Thyroid gland (tissue), 4 donors: ENCODE measurements around the gene ABCG1. TPM values are rescaled to one million over a fixed set of nuclear protein-coding genes. Genes with fewer than 3 reads are reported as not detected.

Experiments used
- DNase-seq, 2 donors: peaks; one replicate each; pipeline ENCODE4 v3.0.0-alpha.2; 2019
- H3K27ac ChIP-seq, 3 donors: fragments of 200-600 bp; sonication (generic); 1 replicate in 2 of 3; 2 replicates in 1 of 3; pipeline ENCODE4 v1.5.1; 2016 to 2019; ENCODE audit warnings: mild to moderate bottlenecking in 1 of 3, moderate library complexity in 1 of 3
- H3K27me3 ChIP-seq: fragments of 200-600 bp; sonication (generic); one replicate; pipeline ENCODE4 v1.5.1; 2019
- H3K36me3 ChIP-seq, 2 donors: fragments of 200-600 bp; sonication (generic); one replicate each; pipeline ENCODE4 v1.5.1; 2016 to 2019
- H3K4me1 ChIP-seq, 2 donors: fragments of 200-600 bp; sonication (generic); one replicate each; pipeline ENCODE4 v1.5.1; 2017 to 2019
- H3K4me3 ChIP-seq, 3 donors: fragments of 200-600 bp; sonication (generic); replicated peaks in 1 of 3; 1 replicate in 2 of 3; 2 replicates in 1 of 3; pipeline ENCODE4 v1.5.1; 2016; ENCODE audit warnings: mild to moderate bottlenecking in 1 of 3
- H3K9me3 ChIP-seq: fragments of 200-600 bp; sonication (generic); one replicate; pipeline ENCODE4 v1.5.1; 2017
- CTCF ChIP-seq, 6 experiments: fragments of 200-600 bp in 3 of 6; fragments of 450-650 bp in 3 of 6; sonication (generic) in 3 of 6; IDR thresholded peaks; one replicate each; pipeline ENCODE4 v1.5.1; 2016 to 2019; ENCODE audit warnings: antibody characterized with exemption in 6 of 6, mild to moderate bottlenecking in 2 of 6, inconsistent platforms in 1 of 6, moderate library complexity in 1 of 6
- POLR2A ChIP-seq, 2 donors: fragments of 450-650 bp; IDR thresholded peaks; one replicate each; pipeline ENCODE4 v1.6.1; 2017; ENCODE audit warnings: antibody characterized with exemption in 2 of 2, mild to moderate bottlenecking in 2 of 2, moderate library complexity in 1 of 2
- WGBS, 2 donors: methylation state at CpG; one replicate each; pipeline ENCODE4 v1.1.5; 2017; 5-methylcytosine and 5-hydroxymethylcytosine counted together
- intact Hi-C: fragments of 100-400 bp; cut with DNase I; formaldehyde crosslinking; loops from one replicate; pipeline ENCODE4 v1.15.1; 2023
- total RNA-seq, 4 donors: library from RNA; depleted of rRNA; stranded (reverse); fragments of >200 nt; gene quantifications; one replicate each; pipeline ENCODE4 v1.2.3, GENCODE V29; 2016

Gene ABCG1
- total RNA-seq, 4 donors from 2014 or later: 13.8 to 34.1 (median 18.9) TPM

- H3K27me3 ChIP-seq: no peaks in the 10 kb centered on the region
- 86 to 91% methylated on average over 14 of the region's 14 CpGs for WGBS, 2 donors
- H3K27ac ChIP-seq: no peak overlapping the region
- no peak for DNase-seq
- H3K4me3 ChIP-seq: no peak overlapping the region
- no peaks in the 10 kb centered on the region for H3K36me3 ChIP-seq
- no peaks in the 10 kb centered on the region for H3K9me3 ChIP-seq
- H3K4me1 ChIP-seq: peaks cover 0 to 18% of the 10 kb centered on the region in 2 donors
- TF ChIP-seq CTCF (IDR thresholded peaks at IDR 0.05): no peak
- no peak for TF ChIP-seq POLR2A (IDR thresholded peaks at IDR 0.05)
- intact Hi-C loops: no loop called here
These were observed 17.9 kb upstream of the ABCG1 start for GRCh38 chr21:42200906-42201614.

- Histone ChIP-seq H3K9me3 (no peaks in the 10 kb centered on the region), H3K4me3 (no peak overlapping the region), H3K36me3 (no peaks in the 10 kb centered on the region), H3K27ac (no peak overlapping the region), H3K4me1 (peaks cover 0 to 18% of the 10 kb centered on the region in 2 donors), H3K27me3 (no peaks in the 10 kb centered on the region)
- TF ChIP-seq CTCF (IDR thresholded peaks at IDR 0.05) (no peak), POLR2A (IDR thresholded peaks at IDR 0.05) (no peak)
- 83 to 86% methylated on average over 10 to 11 of the region's 11 CpGs for WGBS, 2 donors
- intact Hi-C loops: no loop called here
- DNase-seq: no peak
These were observed 17.3 kb upstream of the ABCG1 start for GRCh38 chr21:42201615-42202161.

GRCh38 chr21:42202321-42202720, 16.6 kb upstream of the ABCG1 start:
- intact Hi-C loops: no loop called here
- Histone ChIP-seq H3K27ac (no peak overlapping the region), H3K4me1 (peaks cover 0 to 18% of the 10 kb centered on the region in 2 donors), H3K4me3 (no peak overlapping the region), H3K9me3 (no peaks in the 10 kb centered on the region), H3K27me3 (no peaks in the 10 kb centered on the region), H3K36me3 (no peaks in the 10 kb centered on the region)
- 70 to 71% methylated on average over 10 of the region's 10 CpGs for WGBS, 2 donors
- no peak for DNase-seq
- TF ChIP-seq CTCF (IDR thresholded peaks at IDR 0.05) (no peak), POLR2A (IDR thresholded peaks at IDR 0.05) (no peak)

GRCh38 chr21:42203321-42203720, 15.6 kb upstream of the ABCG1 start:
- no peaks in the 10 kb centered on the region for H3K27me3 ChIP-seq
- no peak overlapping the region for H3K4me3 ChIP-seq
- 89 to 91% methylated on average over 5 of the region's 5 CpGs for WGBS, 2 donors
- intact Hi-C loops: no loop called here
- TF ChIP-seq CTCF (IDR thresholded peaks at IDR 0.05) (no peak), POLR2A (IDR thresholded peaks at IDR 0.05) (no peak)
- H3K9me3 ChIP-seq: no peaks in the 10 kb centered on the region
- H3K27ac ChIP-seq: no peak overlapping the region
- DNase-seq: no peak
- H3K4me1 ChIP-seq: peaks cover 0 to 18% of the 10 kb centered on the region in 2 donors
- H3K36me3 ChIP-seq: no peaks in the 10 kb centered on the region

- intact Hi-C loops: no loop called here
- Histone ChIP-seq H3K36me3 (no peaks in the 10 kb centered on the region), H3K4me1 (peaks cover 0 to 13% of the 10 kb centered on the region in 2 donors), H3K27me3 (no peaks in the 10 kb centered on the region), H3K9me3 (no peaks in the 10 kb centered on the region), H3K27ac (no peak overlapping the region), H3K4me3 (no peak overlapping the region)
- no peak for DNase-seq
- WGBS, 2 donors: 63 to 72% methylated on average over 1 of the region's 1 CpG
- TF ChIP-seq CTCF (IDR thresholded peaks at IDR 0.05): no peak
- no peak for TF ChIP-seq POLR2A (IDR thresholded peaks at IDR 0.05)
These were observed 15.0 kb upstream of the ABCG1 start for GRCh38 chr21:42203936-42204335.
